HFFc6 (cell line): ENCODE measurements around the gene FYN. TPM values are rescaled to one million over a fixed set of nuclear protein-coding genes. Genes with fewer than 3 reads are reported as not detected.

Experiments
- DNase-seq: peaks from one replicate; pipeline ENCODE4 v3.0.0-alpha.2; 2018
- H3K27ac Mint-ChIP-seq: 2 replicates; pipeline ENCODE4 v1.8.0; 2020; ENCODE audit warnings: mild to moderate bottlenecking, mixed read lengths
- H3K27me3 Mint-ChIP-seq: 2 replicates; pipeline ENCODE4 v1.8.0; 2021; ENCODE audit warnings: mild to moderate bottlenecking, moderate library complexity, mixed read lengths; ENCODE audit not compliant: insufficient read depth
- H3K36me3 Mint-ChIP-seq: 2 replicates; pipeline ENCODE4 v1.8.0; 2021; ENCODE audit warnings: low read depth, mixed read lengths
- H3K4me1 Mint-ChIP-seq: 2 replicates; pipeline ENCODE4 v1.8.0; 2020; ENCODE audit warnings: low read depth, mixed read lengths
- H3K4me3 Mint-ChIP-seq: 2 replicates; pipeline ENCODE4 v1.8.0; 2020; ENCODE audit warnings: mild to moderate bottlenecking, moderate library complexity, mixed read lengths
- H3K9me3 Mint-ChIP-seq: 2 replicates; pipeline ENCODE4 v1.8.0; 2020; ENCODE audit warnings: mild to moderate bottlenecking, mixed read lengths
- total RNA-seq, 6 experiments: library from RNA; stranded (reverse); fragmentation: NEBNext Ultra II Directional; extraction: Animal tissue kit (Norgen Biotek cat#: 25700); gene quantifications; 2 replicates in 1 of 6; 3 replicates in 5 of 6; pipeline ENCODE4 v1.2.3, GENCODE V29; 2021
- TF ChIP-seq, protein P1 (sequence below): fragments of 200-600 bp; sonication (generic); IDR thresholded peaks from 2 replicates; pipeline ENCODE4 v1.5.0; 2021; ENCODE audit warnings: antibody characterized with exemption, mild to moderate bottlenecking

Gene FYN
- total RNA-seq, 6 experiments from 2014 or later = 41.5 to 59.9 (median 49.7) TPM

DNA sequence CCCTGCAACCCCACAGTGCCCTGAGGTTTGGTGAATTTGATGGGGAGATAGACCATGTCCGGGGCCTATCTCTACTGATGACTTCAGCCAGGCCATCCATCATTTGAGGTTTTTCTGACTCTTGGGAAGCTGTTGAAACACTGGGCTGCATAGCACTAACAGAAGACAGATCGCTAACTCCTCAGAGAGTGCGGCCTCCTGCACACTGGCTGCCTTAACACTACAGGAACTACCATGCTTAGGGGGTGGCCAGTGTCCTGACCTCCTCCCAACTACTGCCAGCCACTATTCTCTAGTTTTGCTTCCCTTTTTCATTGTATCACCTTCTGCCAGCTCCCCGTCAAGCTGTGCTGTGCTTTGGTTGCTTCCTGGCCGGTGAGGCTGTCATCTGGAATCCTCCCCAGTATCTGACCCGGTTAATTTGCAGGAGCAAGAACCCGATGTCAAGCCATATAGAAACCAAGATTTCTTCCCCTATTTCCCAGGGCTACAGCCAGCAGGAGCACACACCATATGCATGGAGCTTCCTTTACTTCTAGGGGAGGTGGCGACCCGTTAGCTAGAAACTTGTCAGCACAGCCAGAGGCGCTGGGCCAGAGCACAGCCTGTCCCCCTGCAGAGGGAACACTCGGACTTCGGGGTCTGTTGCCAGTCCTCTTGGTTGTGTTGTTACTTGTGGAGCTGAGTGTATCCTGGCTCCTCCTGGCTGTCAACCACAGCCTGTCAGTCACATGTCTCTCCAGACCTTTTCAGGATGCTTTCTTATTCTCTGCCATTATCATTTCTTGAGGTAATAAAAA, 210.3 kb downstream of the FYN start:
- TF ChIP-seq, protein P1, sequence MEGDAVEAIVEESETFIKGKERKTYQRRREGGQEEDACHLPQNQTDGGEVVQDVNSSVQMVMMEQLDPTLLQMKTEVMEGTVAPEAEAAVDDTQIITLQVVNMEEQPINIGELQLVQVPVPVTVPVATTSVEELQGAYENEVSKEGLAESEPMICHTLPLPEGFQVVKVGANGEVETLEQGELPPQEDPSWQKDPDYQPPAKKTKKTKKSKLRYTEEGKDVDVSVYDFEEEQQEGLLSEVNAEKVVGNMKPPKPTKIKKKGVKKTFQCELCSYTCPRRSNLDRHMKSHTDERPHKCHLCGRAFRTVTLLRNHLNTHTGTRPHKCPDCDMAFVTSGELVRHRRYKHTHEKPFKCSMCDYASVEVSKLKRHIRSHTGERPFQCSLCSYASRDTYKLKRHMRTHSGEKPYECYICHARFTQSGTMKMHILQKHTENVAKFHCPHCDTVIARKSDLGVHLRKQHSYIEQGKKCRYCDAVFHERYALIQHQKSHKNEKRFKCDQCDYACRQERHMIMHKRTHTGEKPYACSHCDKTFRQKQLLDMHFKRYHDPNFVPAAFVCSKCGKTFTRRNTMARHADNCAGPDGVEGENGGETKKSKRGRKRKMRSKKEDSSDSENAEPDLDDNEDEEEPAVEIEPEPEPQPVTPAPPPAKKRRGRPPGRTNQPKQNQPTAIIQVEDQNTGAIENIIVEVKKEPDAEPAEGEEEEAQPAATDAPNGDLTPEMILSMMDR = no peak; the same call in 1 of the 2 replicates
- peak overlapping the region; percentile 82 for H3K27ac Mint-ChIP-seq
- DNase-seq = peak; percentile 20
- H3K36me3 Mint-ChIP-seq = 0 out of 2 replicates have a peak, but pooled peaks cover 4% of the 10 kb centered on the region
- peak overlapping the region; percentile 81 for H3K4me3 Mint-ChIP-seq
- H3K9me3 Mint-ChIP-seq = no peaks in the 10 kb centered on the region
- peaks cover 66% of the 10 kb centered on the region for H3K4me1 Mint-ChIP-seq
- peaks cover 4% of the 10 kb centered on the region; the same call in 1 of the 2 replicates for H3K27me3 Mint-ChIP-seq

DNA sequence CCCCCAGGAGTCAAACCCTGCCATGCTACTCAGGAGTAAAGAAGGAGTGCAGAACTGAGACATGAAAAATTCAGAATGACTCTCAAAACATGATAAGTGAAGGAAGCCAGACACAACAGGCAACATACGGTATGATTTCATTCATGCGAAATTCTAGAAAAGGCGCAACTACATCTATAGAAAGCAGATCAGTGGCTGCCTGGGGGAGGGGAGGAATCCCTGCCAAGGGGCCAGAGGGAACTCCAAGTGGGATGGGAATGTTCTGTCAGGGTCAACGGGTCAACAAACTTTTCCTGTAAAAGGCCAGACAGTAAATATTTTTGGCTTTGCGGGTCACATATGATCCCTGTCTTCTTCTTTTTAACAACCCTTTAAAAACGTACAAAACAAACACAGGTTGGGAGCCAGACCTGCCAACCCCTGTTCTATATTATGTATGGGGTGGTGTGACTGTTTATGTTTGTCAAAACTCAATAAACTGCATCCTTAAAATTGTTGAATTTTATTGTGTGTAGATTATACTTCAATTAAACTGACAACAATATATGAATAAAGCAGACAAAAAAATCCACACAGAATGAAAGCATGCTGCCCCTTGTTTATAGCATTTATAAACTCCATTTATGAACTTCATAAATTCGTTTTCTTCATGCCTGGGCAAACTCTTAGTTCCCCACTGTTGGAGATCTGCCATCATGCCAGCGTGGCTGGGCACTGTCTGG, 211.0 kb downstream of the FYN start:
- H3K27ac Mint-ChIP-seq = peak overlapping the region; percentile 82

DNA sequence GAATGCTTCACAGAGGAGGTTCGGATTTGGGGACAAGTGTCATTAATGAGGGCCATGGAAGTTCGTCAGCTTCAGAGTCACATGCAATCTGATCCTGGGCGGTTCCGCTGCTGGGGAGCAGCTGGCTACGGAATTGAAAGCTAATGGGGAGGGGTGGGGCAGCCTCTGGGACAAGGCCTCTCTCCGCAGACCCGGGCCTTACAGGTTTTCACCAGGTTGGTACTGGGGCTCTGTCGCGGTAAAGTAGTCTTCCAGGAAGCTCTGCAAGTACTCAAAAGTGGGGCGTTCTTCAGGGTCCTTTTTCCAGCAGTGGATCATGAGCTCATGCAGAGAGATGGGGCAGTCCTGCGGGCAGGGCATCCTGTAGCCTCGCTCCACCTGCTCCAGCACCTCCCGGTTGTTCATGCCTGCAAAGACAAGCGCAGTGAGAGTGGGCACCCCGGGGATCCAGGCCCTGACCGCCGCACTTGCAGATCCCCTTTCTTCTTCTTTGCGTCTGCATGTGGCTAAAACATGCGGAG, 211.7 kb downstream of the FYN start:
- Mint-ChIP-seq H3K36me3 (no peaks in the 10 kb centered on the region), H3K9me3 (no peaks in the 10 kb centered on the region), H3K4me1 (peaks cover 66% of the 10 kb centered on the region), H3K27ac (peak overlapping the region; percentile 27), H3K4me3 (peak overlapping the region; percentile 81), H3K27me3 (no peaks in the 10 kb centered on the region; the same call in 1 of the 2 replicates)
- TF ChIP-seq, protein P1 = no peak
- no peak for DNase-seq

More for the DNA sequence above, 211.0 kb downstream of the FYN start:
- H3K9me3 Mint-ChIP-seq = no peaks in the 10 kb centered on the region
- DNase-seq = no peak
- peaks cover 66% of the 10 kb centered on the region for H3K4me1 Mint-ChIP-seq
- H3K36me3 Mint-ChIP-seq = no peaks in the 10 kb centered on the region
- TF ChIP-seq, protein P1 = no peak
- H3K27me3 Mint-ChIP-seq = peaks cover 3% of the 10 kb centered on the region; the same call in 1 of the 2 replicates
- peak overlapping the region; percentile 81 for H3K4me3 Mint-ChIP-seq

DNA sequence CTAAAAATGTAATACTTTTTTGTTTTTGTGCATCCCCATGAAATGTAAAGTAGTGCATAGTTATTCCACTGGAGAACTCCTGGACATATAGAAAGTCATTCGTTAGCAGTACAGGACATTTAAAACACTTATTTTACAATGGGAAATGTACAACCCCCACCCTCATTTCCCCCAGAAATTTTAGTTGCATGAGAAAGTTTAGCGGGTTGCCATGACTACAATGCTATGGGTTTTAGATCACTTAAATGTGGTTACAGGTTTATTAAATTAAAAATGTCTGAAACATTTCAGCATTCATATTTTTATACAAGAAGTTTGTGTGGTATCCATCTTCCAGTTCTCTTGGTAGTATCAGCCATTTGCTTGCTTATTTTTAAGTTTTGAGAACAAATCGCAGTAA, 212.7 kb downstream of the FYN start:
- H3K27me3 Mint-ChIP-seq = no peaks in the 10 kb centered on the region; the same call in 1 of the 2 replicates
- H3K4me1 Mint-ChIP-seq = peaks cover 72% of the 10 kb centered on the region
- no peaks in the 10 kb centered on the region for H3K36me3 Mint-ChIP-seq
- H3K4me3 Mint-ChIP-seq = no peak overlapping the region
- no peaks in the 10 kb centered on the region for H3K9me3 Mint-ChIP-seq
- DNase-seq = no peak
- TF ChIP-seq, protein P1 = no peak
- no peak overlapping the region for H3K27ac Mint-ChIP-seq

DNA sequence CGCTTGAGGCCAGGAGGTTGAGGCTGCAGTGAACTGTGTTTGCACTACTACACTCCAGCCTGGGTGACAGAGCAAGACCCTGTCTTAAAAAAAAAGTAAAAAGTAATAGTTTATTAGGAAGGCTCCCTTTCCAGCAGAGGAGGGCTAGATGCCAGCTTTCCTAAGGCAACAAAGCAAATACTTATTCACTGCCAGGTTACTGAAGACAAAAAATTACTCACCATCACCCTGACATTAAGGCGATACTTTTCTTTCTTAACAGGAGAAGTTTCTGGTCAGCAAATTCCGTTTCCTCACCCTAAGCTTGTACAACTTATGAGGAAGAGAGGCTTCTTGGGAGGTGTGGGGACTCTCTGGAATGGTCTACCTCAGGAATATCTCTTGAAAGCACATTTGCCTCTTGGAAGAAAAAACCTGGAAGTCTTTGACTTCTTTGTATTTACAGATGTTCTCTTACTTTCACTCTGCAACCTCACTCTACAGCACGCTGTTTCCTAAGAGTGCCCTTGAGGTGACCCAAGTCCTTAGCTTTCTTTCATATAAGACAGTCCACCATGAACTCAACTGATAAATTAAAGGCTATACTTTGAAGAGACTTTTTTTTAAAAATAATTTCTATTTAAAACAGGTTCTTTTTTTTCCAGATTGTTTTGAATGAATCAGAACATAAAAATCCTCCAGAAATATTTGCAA, 214.6 kb downstream of the FYN start:
- DNase-seq = peak; percentile 35
- Mint-ChIP-seq H3K27ac (peak overlapping the region; percentile 70), H3K4me1 (peaks cover 64% of the 10 kb centered on the region), H3K27me3 (no peaks in the 10 kb centered on the region), H3K4me3 (peak overlapping the region; percentile 66), H3K9me3 (no peaks in the 10 kb centered on the region), H3K36me3 (no peaks in the 10 kb centered on the region)
- TF ChIP-seq, protein P1 = no peak
